Measurements from ENCODE around the gene DEFB132. TPM values are rescaled to one million over a fixed set of nuclear protein-coding genes. Genes with fewer than 3 reads are reported as not detected.

Gene DEFB132
- total and polyA plus RNA-seq, 2 of the 13 experiments (the other 11 are each of a cell fraction or from before 2014, with no cell fraction given) = not detected

DNA sequence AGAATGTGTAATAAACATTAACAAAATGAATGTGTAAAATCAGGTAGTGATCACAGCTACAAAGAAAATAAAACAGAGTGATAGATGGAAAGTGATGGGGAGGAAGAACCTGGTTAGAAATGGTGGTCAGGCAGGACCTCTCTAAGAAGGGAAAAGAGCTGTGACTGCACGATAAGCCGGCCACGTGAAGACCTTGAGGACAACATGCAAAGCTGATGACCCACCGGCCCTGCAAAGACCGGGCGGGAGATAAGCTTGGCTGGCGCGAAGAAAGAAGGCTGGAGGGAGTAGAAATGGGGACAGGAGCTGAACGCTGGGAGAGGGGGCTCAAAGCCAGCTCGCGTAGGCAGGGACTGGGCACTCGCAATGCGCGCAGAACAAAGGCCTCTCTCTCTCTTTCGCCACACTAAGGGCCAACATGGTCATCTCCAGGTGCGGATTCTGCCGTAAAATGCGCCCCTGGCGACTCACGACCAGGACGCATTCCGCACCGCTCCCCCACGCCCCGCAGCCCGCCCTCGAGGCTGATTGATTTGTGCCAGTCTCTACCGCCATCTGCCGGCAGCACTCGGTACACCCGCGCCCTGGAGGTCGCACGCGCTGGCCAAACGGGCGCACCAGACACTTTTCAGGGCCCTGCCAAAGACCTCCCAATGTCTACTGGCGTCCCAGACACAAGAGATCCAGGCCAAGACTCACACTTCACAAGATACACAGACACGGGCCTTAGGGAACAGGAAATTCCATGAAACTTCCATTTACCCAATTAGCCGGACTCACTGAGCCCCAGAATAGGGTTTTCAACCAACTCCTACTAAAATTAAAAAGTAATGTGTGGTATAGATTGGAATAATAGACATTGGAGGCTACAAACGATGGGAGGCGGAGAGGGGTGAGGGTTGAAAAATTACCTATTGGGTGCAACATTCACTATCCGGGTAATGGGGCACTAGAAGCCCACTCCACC is 9.4 kb downstream of the DEFB132 start (continued):
- TF ChIP-seq FOXJ3 (CRISPR knock-in tag; IDR thresholded peaks at IDR 0.05; ENCODE audit: borderline replicate concordance) = peak; percentile 71
- TF ChIP-seq, protein P1, sequence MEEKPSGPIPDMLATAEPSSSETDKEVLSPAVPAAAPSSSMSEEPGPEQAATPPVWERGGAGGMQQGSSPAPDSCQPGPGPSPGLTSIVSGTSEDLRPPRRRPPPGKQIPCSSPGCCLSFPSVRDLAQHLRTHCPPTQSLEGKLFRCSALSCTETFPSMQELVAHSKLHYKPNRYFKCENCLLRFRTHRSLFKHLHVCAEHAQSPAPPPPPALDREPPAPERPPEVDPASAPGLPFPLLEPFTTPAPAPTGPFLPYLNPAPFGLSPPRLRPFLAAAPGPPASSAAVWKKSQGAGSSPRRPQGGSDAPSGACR (CRISPR knock-in tag; IDR thresholded peaks at IDR 0.05) = no peak; the same call in 1 of the 2 replicates
- TF ChIP-seq, protein P2, sequence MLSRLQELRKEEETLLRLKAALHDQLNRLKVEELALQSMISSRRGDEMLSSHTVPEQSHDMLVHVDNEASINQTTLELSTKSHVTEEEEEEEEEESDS (CRISPR knock-in tag; IDR thresholded peaks at IDR 0.05; ENCODE audit: borderline replicate concordance) = peak; percentile 82
- TF ChIP-seq, protein P3, sequence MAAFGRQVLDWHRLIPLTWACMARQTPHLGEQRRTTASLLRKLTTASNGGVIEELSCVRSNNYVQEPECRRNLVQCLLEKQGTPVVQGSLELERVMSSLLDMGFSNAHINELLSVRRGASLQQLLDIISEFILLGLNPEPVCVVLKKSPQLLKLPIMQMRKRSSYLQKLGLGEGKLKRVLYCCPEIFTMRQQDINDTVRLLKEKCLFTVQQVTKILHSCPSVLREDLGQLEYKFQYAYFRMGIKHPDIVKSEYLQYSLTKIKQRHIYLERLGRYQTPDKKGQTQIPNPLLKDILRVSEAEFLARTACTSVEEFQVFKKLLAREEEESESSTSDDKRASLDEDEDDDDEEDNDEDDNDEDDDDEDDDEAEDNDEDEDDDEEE (CRISPR knock-in tag; IDR thresholded peaks at IDR 0.05) = peak; percentile 98
- TF ChIP-seq CEBPB (IDR thresholded peaks at IDR 0.05; ENCODE audit: borderline replicate concordance, low read depth, low read length) = peak; percentile 50; the same call in 1 of the 2 replicates
- TF ChIP-seq RARG (CRISPR knock-in tag; IDR thresholded peaks at IDR 0.05; ENCODE audit: low read depth) = peak; percentile 96; the same call in 1 of the 2 replicates
- TF ChIP-seq, protein P4, sequence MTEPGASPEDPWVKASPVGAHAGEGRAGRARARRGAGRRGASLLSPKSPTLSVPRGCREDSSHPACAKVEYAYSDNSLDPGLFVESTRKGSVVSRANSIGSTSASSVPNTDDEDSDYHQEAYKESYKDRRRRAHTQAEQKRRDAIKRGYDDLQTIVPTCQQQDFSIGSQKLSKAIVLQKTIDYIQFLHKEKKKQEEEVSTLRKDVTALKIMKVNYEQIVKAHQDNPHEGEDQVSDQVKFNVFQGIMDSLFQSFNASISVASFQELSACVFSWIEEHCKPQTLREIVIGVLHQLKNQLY (CRISPR knock-in tag; IDR thresholded peaks at IDR 0.05) = peak; percentile 43
- no peak; the same call in 1 of the 2 replicates for TF ChIP-seq MZF1 (CRISPR knock-in tag; IDR thresholded peaks at IDR 0.05; ENCODE audit: borderline replicate concordance)
- peak; percentile 83 for TF ChIP-seq SPEN (CRISPR knock-in tag; IDR thresholded peaks at IDR 0.05; ENCODE audit: low read depth)
- TF ChIP-seq HDAC2 (CRISPR knock-in tag; IDR thresholded peaks at IDR 0.05) = peak; percentile 79
- TF ChIP-seq FLYWCH1 (CRISPR knock-in tag; IDR thresholded peaks at IDR 0.05) = no peak
- TF ChIP-seq, protein P5, sequence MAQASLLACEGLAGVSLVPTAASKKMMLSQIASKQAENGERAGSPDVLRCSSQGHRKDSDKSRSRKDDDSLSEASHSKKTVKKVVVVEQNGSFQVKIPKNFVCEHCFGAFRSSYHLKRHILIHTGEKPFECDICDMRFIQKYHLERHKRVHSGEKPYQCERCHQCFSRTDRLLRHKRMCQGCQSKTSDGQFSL (CRISPR knock-in tag; IDR thresholded peaks at IDR 0.05) = peak; percentile 100
- TF ChIP-seq ELF3 (CRISPR knock-in tag; IDR thresholded peaks at IDR 0.05) = peak; percentile 59
- TF ChIP-seq ZZZ3 (CRISPR knock-in tag; IDR thresholded peaks at IDR 0.05; ENCODE audit: borderline replicate concordance) = peak; percentile 79; the same call in 1 of the 2 replicates
- peak; percentile 50 for TF ChIP-seq MAF1 (CRISPR knock-in tag; IDR thresholded peaks at IDR 0.05; ENCODE audit: borderline replicate concordance)
- TF ChIP-seq, protein P6, sequence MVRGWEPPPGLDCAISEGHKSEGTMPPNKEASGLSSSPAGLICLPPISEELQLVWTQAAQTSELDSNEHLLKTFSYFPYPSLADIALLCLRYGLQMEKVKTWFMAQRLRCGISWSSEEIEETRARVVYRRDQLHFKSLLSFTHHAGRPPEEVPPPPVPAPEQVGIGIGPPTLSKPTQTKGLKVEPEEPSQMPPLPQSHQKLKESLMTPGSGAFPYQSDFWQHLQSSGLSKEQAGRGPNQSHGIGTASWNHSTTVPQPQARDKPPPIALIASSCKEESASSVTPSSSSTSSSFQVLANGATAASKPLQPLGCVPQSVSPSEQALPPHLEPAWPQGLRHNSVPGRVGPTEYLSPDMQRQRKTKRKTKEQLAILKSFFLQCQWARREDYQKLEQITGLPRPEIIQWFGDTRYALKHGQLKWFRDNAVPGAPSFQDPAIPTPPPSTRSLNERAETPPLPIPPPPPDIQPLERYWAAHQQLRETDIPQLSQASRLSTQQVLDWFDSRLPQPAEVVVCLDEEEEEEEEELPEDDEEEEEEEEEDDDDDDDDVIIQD (CRISPR knock-in tag; IDR thresholded peaks at IDR 0.05; ENCODE audit: low read depth) = peak; percentile 73; the same call in 1 of the 2 replicates
- TF ChIP-seq, protein P7, sequence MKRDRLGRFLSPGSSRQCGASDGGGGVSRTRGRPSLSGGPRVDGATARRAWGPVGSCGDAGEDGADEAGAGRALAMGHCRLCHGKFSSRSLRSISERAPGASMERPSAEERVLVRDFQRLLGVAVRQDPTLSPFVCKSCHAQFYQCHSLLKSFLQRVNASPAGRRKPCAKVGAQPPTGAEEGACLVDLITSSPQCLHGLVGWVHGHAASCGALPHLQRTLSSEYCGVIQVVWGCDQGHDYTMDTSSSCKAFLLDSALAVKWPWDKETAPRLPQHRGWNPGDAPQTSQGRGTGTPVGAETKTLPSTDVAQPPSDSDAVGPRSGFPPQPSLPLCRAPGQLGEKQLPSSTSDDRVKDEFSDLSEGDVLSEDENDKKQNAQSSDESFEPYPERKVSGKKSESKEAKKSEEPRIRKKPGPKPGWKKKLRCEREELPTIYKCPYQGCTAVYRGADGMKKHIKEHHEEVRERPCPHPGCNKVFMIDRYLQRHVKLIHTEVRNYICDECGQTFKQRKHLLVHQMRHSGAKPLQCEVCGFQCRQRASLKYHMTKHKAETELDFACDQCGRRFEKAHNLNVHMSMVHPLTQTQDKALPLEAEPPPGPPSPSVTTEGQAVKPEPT (CRISPR knock-in tag; IDR thresholded peaks at IDR 0.05; ENCODE audit: low read depth) = peak; percentile 88
- no peak for TF ChIP-seq NONO (IDR thresholded peaks at IDR 0.05)
- peak; percentile 97 for TF ChIP-seq NONO (CRISPR knock-in tag; conservative IDR thresholded peaks at IDR 0.05)
- TF ChIP-seq IKZF4 (CRISPR knock-in tag; IDR thresholded peaks at IDR 0.05; ENCODE audit: borderline replicate concordance, low read depth, not compliant biosample characterization) = peak; percentile 72
- TF ChIP-seq TEAD3 (CRISPR knock-in tag; optimal IDR thresholded peaks at IDR 0.05; ENCODE audit: borderline replicate concordance) = peak; percentile 98
- TF ChIP-seq ZMYM3 (CRISPR knock-in tag; IDR thresholded peaks at IDR 0.05) = peak; percentile 71; the same call in 1 of the 2 replicates

All from HepG2 (cell line).